H1 (cell line): ENCODE data around the gene MAP2K5.

ENCODE experiments used
- CTCF ChIP-seq, 3 experiments: IDR thresholded peaks; 1 replicate in 2 of 3; 2 replicates in 1 of 3; pipeline versions ENCODE4 v1.5.1 to v1.6.1; 2011; ENCODE audit warnings: low read length in 3 of 3, mild to moderate bottlenecking in 3 of 3, inconsistent platforms in 2 of 3, low read depth in 1 of 3, moderate library complexity in 1 of 3; ENCODE audit not compliant: insufficient read depth in 1 of 3; ENCODE audit errors: control extremely low read depth in 1 of 3
- JUND ChIP-seq: IDR thresholded peaks from 2 replicates; pipeline ENCODE4 v1.6.1; 2011; ENCODE audit warnings: mild to moderate bottlenecking, improper control_type of control experiment, low read length

- TF ChIP-seq JUND (no peak), CTCF (IDR thresholded peaks at IDR 0.05; ENCODE audit: control extremely low read depth in 1 of 3, insufficient read depth in 1 of 3, low read depth in 1 of 3, low read length in 3 of 3) (no peak)
Measured at GRCh38 chr15:67762610-67763368, 220.3 kb downstream of the MAP2K5 start.
